Endothelial cell of umbilical vein (primary cell): ENCODE results near the gene KCNQ5. TPM values are rescaled to one million over a fixed set of nuclear protein-coding genes. Genes with fewer than 3 reads are reported as not detected.

Experiments
- BruUV-seq: library from RNA; stranded (reverse); fragments of 400-500 nt; replicated peaks from 2 replicates; lab custom pipeline; 2021; lab: Mats Ljungman, UMichigan
- CTCF ChIA-PET: fragments of 300-600, 350-600 bp; sonication (Branson Sonifier 250); formaldehyde crosslinking; loops from one replicate; lab custom pipeline; 2021; ENCODE audit warnings: antibody characterized with exemption, inconsistent platforms; lab: Charles Lee
- POLR2A ChIA-PET: fragments of 300-600, 350-600 bp; sonication (Branson Sonifier 250); formaldehyde crosslinking; loops from one replicate; lab custom pipeline; 2021; ENCODE audit warnings: antibody characterized with exemption, inconsistent platforms; lab: Charles Lee
- DNase-seq: peaks from one replicate; pipeline ENCODE4 v3.0.0-alpha.2; 2011; ENCODE audit warnings: low read depth, low spot score
- FAIRE-seq: peaks from 2 replicates; lab custom pipeline; 2011; peaks lifted over from hg19 to GRCh38; lab: Jason Lieb, UNC
- H2AFZ ChIP-seq: 2 replicates; pipeline ENCODE4 v1.6.0; 2012; ENCODE audit warnings: low read depth, low read length, control low read depth, inconsistent platforms
- H3K27ac ChIP-seq: 2 replicates; pipeline ENCODE4 v1.5.1; 2011; ENCODE audit warnings: low read depth, mild to moderate bottlenecking, control low read depth, low read length, moderate library complexity; ENCODE audit not compliant: insufficient read depth
- H3K27me3 ChIP-seq, 2 experiments: 2 replicates each; pipeline versions ENCODE4 v1.6.0 to v1.6.1; 2011; ENCODE audit warnings: low read length in 2 of 2, mixed read lengths in 1 of 2; ENCODE audit not compliant: control insufficient read depth in 2 of 2, insufficient read depth in 2 of 2
- H3K36me3 ChIP-seq, 2 experiments: 2 replicates in 1 of 2; 3 replicates in 1 of 2; pipeline ENCODE4 v1.5.1; 2011; ENCODE audit warnings: low read length in 2 of 2, mild to moderate bottlenecking in 1 of 2, moderate library complexity in 1 of 2; ENCODE audit not compliant: control insufficient read depth in 2 of 2, insufficient read depth in 2 of 2; ENCODE audit errors: extremely low read depth in 1 of 2
- H3K4me1 ChIP-seq: 3 replicates; pipeline ENCODE4 v1.5.1; 2011; ENCODE audit warnings: mild to moderate bottlenecking, low read length; ENCODE audit not compliant: control insufficient read depth, insufficient read depth; ENCODE audit errors: extremely low read depth
- H3K4me2 ChIP-seq: 2 replicates; pipeline ENCODE4 v1.6.1; 2011; ENCODE audit warnings: low read length, control low read depth, mixed read lengths; ENCODE audit not compliant: insufficient read depth
- H3K4me3 ChIP-seq, 3 experiments: fragments of 200-600 bp in 1 of 3; sonication (generic), shearing (Covaris generic) in 1 of 3; replicated peaks in 1 of 3; 2 replicates each; pipeline ENCODE4 v1.5.1; 2011 to 2016; ENCODE audit warnings: control low read depth in 3 of 3, low read length in 3 of 3, mild to moderate bottlenecking in 2 of 3, inconsistent platforms in 1 of 3, low read depth in 1 of 3, moderate library complexity in 1 of 3; ENCODE audit not compliant: insufficient read depth in 1 of 3
- H3K79me2 ChIP-seq: 2 replicates; pipeline ENCODE4 v1.6.0; 2012; ENCODE audit warnings: low read length, inconsistent platforms; ENCODE audit not compliant: control insufficient read depth, insufficient read depth
- H3K9ac ChIP-seq: replicated peaks from 2 replicates; pipeline ENCODE3; 2011; ENCODE audit warnings: low read length, control low read depth; ENCODE audit not compliant: insufficient read depth; ENCODE audit errors: extremely low read depth
- H3K9me1 ChIP-seq: replicated peaks from 3 replicates; pipeline ENCODE4 v1.6.0; 2011; ENCODE audit warnings: mild to moderate bottlenecking, low read length; ENCODE audit not compliant: control insufficient read depth, insufficient read depth; ENCODE audit errors: extremely low read depth
- H3K9me3 ChIP-seq: replicated peaks from 2 replicates; pipeline ENCODE4 v1.5.1; 2012; ENCODE audit warnings: low read length, inconsistent platforms; ENCODE audit not compliant: control insufficient read depth, insufficient read depth
- H4K20me1 ChIP-seq: replicated peaks from 2 replicates; pipeline ENCODE3; 2011; ENCODE audit warnings: mild to moderate bottlenecking, low read length; ENCODE audit not compliant: control insufficient read depth, insufficient read depth; ENCODE audit errors: extremely low read depth
- EZH2 ChIP-seq: IDR thresholded peaks from 2 replicates; pipeline ENCODE4 v1.6.1; 2012; ENCODE audit warnings: borderline replicate concordance, low read depth, mild to moderate bottlenecking, moderate library complexity, low read length, inconsistent platforms; ENCODE audit not compliant: severe bottlenecking
- FOS ChIP-seq: IDR thresholded peaks from 2 replicates; pipeline ENCODE4 v1.6.1; 2011; ENCODE audit warnings: mild to moderate bottlenecking, low read length, moderate library complexity, borderline replicate concordance; ENCODE audit not compliant: insufficient read depth
- GATA2 ChIP-seq: IDR thresholded peaks from 2 replicates; pipeline ENCODE4 v1.7.0; 2011; ENCODE audit warnings: low read depth, mild to moderate bottlenecking, moderate library complexity, mixed read lengths, low read length; ENCODE audit not compliant: insufficient read length, insufficient read depth
- JUN ChIP-seq: IDR thresholded peaks from 2 replicates; pipeline ENCODE4 v1.6.1; 2011; ENCODE audit warnings: borderline replicate concordance, low read depth; ENCODE audit not compliant: insufficient read length, insufficient read depth
- MYC ChIP-seq: IDR thresholded peaks from one replicate; pipeline ENCODE4 v1.6.1; 2011; ENCODE audit warnings: mild to moderate bottlenecking, low read depth, low read length
- POLR2A ChIP-seq: IDR thresholded peaks from 2 replicates; pipeline ENCODE4 v1.6.1; 2012; ENCODE audit warnings: low read depth, mild to moderate bottlenecking, control low read depth, low read length
- POLR2AphosphoS5 ChIP-seq: IDR thresholded peaks from 2 replicates; pipeline ENCODE4 v1.6.1; 2012; ENCODE audit warnings: low read depth, mild to moderate bottlenecking, control low read depth, low read length, moderate library complexity; ENCODE audit not compliant: insufficient read depth
- dilution Hi-C: fragments of 300-500 bp; cut with MboI; formaldehyde crosslinking; loops from one replicate; pipeline ENCODE4 v1.15.0; 2019; ENCODE audit warnings: low sequenced_read_pairs; ENCODE audit not compliant: extremely low pct_ligation_motif_present
- intact Hi-C: fragments of 100-400 bp; cut with micrococcal nuclease; formaldehyde crosslinking; loops from one replicate; pipeline ENCODE4 v1.10.0; 2022
- polyA plus RNA-seq, 4 experiments: library from polyadenylated mRNA; depleted of rRNA in 3 of 4; stranded (reverse) in 3 of 4; unstranded in 1 of 4; fragments of >200 nt; gene quantifications; 2 replicates each; pipeline versions ENCODE4 v1.2.1 to v1.2.3, GENCODE V29; 2011 to 2012; ENCODE audit warnings: missing spikeins in 1 of 4
- total RNA-seq: library from RNA; stranded (reverse); gene quantifications from 2 replicates; pipeline ENCODE4 v1.2.3, GENCODE V29; 2021
- TF ChIP-seq, protein P1 (sequence below): IDR thresholded peaks from 2 replicates; pipeline ENCODE4 v1.6.1; 2011; ENCODE audit not compliant: insufficient read depth, insufficient read length
- TF ChIP-seq, protein P2 (sequence below), 2 donors: IDR thresholded peaks; 1 replicate in 1 of 2; 2 replicates in 1 of 2; pipeline ENCODE4 v1.5.1; 2011; ENCODE audit warnings: low read length in 2 of 2, mild to moderate bottlenecking in 2 of 2, moderate library complexity in 2 of 2, control low read depth in 1 of 2, inconsistent platforms in 1 of 2, low read depth in 1 of 2; ENCODE audit not compliant: insufficient read depth in 1 of 2; ENCODE audit errors: extremely low read depth in 1 of 2

Gene KCNQ5
- total and polyA plus RNA-seq, 2 donors (not counting 3 experiments of a cell fraction or from before 2014, with no cell fraction given): 0.22 TPM; not detected in 1

GRCh38 chr6:73079611-73079955 lies 457.7 kb downstream of the KCNQ5 start:
- Histone ChIP-seq H4K20me1 (no peaks in the 10 kb centered on the region), H3K4me1 (no peaks in the 10 kb centered on the region), H3K36me3 (no peaks in the 10 kb centered on the region), H3K9me1 (no peaks in the 10 kb centered on the region), H3K4me3 (no peak overlapping the region), H2AFZ (no peak overlapping the region), H3K9ac (no peak overlapping the region), H3K79me2 (no peaks in the 10 kb centered on the region), H3K4me2 (no peak overlapping the region), H3K27ac (no peak overlapping the region), H3K9me3 (no peaks in the 10 kb centered on the region), H3K27me3 (peaks cover 0 to 1% of the 10 kb centered on the region in 2 experiments)
- FAIRE-seq (no peak), DNase-seq (no peak)
- TF ChIP-seq MYC (no peak), JUN (no peak), EZH2 (no peak), POLR2A (no peak)
- TF ChIP-seq, protein P1, sequence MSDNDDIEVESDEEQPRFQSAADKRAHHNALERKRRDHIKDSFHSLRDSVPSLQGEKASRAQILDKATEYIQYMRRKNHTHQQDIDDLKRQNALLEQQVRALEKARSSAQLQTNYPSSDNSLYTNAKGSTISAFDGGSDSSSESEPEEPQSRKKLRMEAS: no peak
- TF ChIP-seq, protein P2, sequence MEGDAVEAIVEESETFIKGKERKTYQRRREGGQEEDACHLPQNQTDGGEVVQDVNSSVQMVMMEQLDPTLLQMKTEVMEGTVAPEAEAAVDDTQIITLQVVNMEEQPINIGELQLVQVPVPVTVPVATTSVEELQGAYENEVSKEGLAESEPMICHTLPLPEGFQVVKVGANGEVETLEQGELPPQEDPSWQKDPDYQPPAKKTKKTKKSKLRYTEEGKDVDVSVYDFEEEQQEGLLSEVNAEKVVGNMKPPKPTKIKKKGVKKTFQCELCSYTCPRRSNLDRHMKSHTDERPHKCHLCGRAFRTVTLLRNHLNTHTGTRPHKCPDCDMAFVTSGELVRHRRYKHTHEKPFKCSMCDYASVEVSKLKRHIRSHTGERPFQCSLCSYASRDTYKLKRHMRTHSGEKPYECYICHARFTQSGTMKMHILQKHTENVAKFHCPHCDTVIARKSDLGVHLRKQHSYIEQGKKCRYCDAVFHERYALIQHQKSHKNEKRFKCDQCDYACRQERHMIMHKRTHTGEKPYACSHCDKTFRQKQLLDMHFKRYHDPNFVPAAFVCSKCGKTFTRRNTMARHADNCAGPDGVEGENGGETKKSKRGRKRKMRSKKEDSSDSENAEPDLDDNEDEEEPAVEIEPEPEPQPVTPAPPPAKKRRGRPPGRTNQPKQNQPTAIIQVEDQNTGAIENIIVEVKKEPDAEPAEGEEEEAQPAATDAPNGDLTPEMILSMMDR (IDR thresholded peaks at IDR 0.05; ENCODE audit: extremely low read depth in 1 of 2, insufficient read depth in 1 of 2, low read depth in 1 of 2, low read length in 2 of 2): no peak
- dilution Hi-C loops (no loop called here), intact Hi-C loops (no loop called here)
- ChIA-PET POLR2A (no interaction called here), CTCF (no interaction called here)
- BruUV-seq: no TSS peak

GRCh38 chr6:73079978-73080377 lies 458.1 kb downstream of the KCNQ5 start:
- BruUV-seq: no TSS peak
- POLR2A ChIA-PET: no interaction called here
- no peak overlapping the region for H3K9ac ChIP-seq

More at GRCh38 chr6:73079978-73080377, 458.1 kb downstream of the KCNQ5 start:
- Histone ChIP-seq H3K9me3 (no peaks in the 10 kb centered on the region), H3K27ac (no peak overlapping the region), H3K9me1 (no peaks in the 10 kb centered on the region), H3K4me1 (no peaks in the 10 kb centered on the region), H3K79me2 (no peaks in the 10 kb centered on the region), H4K20me1 (no peaks in the 10 kb centered on the region), H3K4me2 (no peak overlapping the region), H3K27me3 (peaks cover 0 to 1% of the 10 kb centered on the region in 2 experiments), H3K36me3 (no peaks in the 10 kb centered on the region), H3K4me3 (no peak overlapping the region), H2AFZ (no peak overlapping the region)
- CTCF ChIA-PET: no interaction called here
- FAIRE-seq (no peak), DNase-seq (no peak)
- intact Hi-C loops: no loop called here
- TF ChIP-seq GATA2 (no peak), EZH2 (no peak), FOS (no peak), POLR2AphosphoS5 (no peak), POLR2A (no peak), JUN (no peak), MYC (no peak)
- TF ChIP-seq, protein P2 (IDR thresholded peaks at IDR 0.05; ENCODE audit: extremely low read depth in 1 of 2, insufficient read depth in 1 of 2, low read depth in 1 of 2, low read length in 2 of 2): no peak
- TF ChIP-seq, protein P1: no peak
- dilution Hi-C loops: no loop called here
